Esophagus (tissue), 2 donors: ENCODE measurements around the gene SNRPD1. TPM values are rescaled to one million over a fixed set of nuclear protein-coding genes. Genes with fewer than 3 reads are reported as not detected.
"Not testable (repeated sequence)": the region's sequence is repeated elsewhere in the genome, so short reads cannot be mapped to it uniquely, and the experiment has no call there.

Experiments
- H3K27ac ChIP-seq, 2 donors: one replicate each; pipeline ENCODE4 v1.5.1; 2013; ENCODE audit warnings: low read depth in 2 of 2, mild to moderate bottlenecking in 2 of 2, inconsistent platforms in 1 of 2, low read length in 1 of 2, moderate library complexity in 1 of 2
- H3K27me3 ChIP-seq, 2 donors: one replicate each; pipeline ENCODE4 v1.6.1; 2013; ENCODE audit warnings: low read length in 2 of 2, control low read depth in 1 of 2, mild to moderate bottlenecking in 1 of 2; ENCODE audit not compliant: insufficient read depth in 2 of 2, control insufficient read depth in 1 of 2
- H3K36me3 ChIP-seq, 2 donors: one replicate each; pipeline ENCODE4 v1.6.1; 2013; ENCODE audit warnings: low read length in 1 of 2; ENCODE audit not compliant: control insufficient read depth in 2 of 2, insufficient read depth in 2 of 2
- H3K4me1 ChIP-seq, 2 donors: one replicate each; pipeline ENCODE4 v1.6.1; 2013; ENCODE audit warnings: low read length in 1 of 2; ENCODE audit not compliant: control insufficient read depth in 2 of 2, insufficient read depth in 2 of 2
- H3K4me3 ChIP-seq, 2 donors: one replicate each; pipeline ENCODE4 v1.5.1; 2013; ENCODE audit warnings: low read length in 2 of 2, mild to moderate bottlenecking in 2 of 2, low read depth in 1 of 2, moderate library complexity in 1 of 2
- H3K9me3 ChIP-seq, 2 donors: one replicate each; pipeline ENCODE4 v1.6.1; 2013; ENCODE audit warnings: mild to moderate bottlenecking in 2 of 2, low read depth in 1 of 2, low read length in 1 of 2, moderate library complexity in 1 of 2; ENCODE audit not compliant: control insufficient read depth in 2 of 2, insufficient read depth in 1 of 2
- WGBS, 2 donors: extraction: QIAGEN DNeasy Blood & Tissue Kit; methylation state at CpG; one replicate each; pipeline ENCODE4 v1.1.7; 2013; 5-methylcytosine and 5-hydroxymethylcytosine counted together
- polyA plus RNA-seq, 2 donors: library from polyadenylated mRNA; stranded (reverse); fragments of 200-250 nt; gene quantifications; one replicate each; pipeline ENCODE4 v1.2.3, GENCODE V29; 2013
- donor health status: healthy with polysubstance abuse.
- donor health status: Bipolar disorder and iron deficiency.

Gene SNRPD1
- polyA plus RNA-seq, 2 donors = 19.6 to 23.6 TPM

- peak overlapping the region; percentile 83 to 93 for H3K4me3 ChIP-seq
- no peaks in the 10 kb centered on the region for H3K4me1 ChIP-seq
- H3K36me3 ChIP-seq = no peaks in the 10 kb centered on the region
- 0 to 1% methylated on average over 63 to 67 of the region's 67 CpGs for WGBS, 2 donors
- no peaks in the 10 kb centered on the region for H3K27me3 ChIP-seq
- H3K27ac ChIP-seq = peak overlapping the region; percentile 89 to 100
- H3K9me3 ChIP-seq = no peaks in the 10 kb centered on the region
Observed at GRCh38 chr18:21599585-21600525, 12.3 kb upstream of the SNRPD1 start.

DNA sequence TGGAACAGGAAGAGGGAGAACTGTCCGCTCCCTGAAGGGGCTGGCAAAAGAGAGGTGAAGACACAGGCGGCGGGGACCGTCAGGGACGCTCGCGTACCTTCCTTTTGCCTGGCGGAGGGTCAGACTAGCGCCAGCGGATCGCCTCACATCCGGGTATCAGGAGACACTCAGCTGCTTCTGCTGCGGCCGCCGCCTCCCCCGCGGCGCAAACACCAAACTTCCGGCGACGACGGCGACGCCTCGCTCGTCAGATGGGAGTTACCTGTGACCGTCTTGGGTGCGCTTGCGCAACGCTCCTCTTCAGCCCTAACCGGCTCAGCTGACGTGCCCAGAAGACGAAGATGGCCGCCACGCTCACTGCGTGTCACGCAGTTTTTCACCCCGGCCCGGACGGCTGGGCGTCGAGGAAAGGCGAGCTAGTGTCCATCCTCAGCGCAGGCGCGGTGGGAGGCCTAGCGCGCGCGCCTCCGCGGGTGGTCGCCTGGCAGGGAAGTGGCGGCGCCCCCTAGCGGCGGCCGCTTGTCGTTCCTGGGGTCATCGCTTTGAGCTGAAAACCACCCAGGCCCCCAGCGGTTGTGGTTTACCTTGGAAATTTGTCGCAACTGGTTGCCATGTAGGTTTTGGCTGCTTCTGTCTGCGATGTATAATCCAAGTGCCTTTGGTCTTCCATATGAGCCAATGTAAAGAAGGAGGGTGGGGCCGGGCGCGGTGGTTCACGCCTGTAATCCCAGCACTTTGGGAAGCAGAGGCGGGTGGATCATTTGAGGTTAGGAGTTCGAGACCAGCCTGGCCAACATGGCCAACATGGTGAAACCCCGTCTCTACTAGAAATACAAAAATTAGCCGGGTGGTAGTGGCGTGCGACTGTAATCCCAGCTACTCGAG is 11.3 kb upstream of the SNRPD1 start, which contains the start of gene ESCO1:
TSS of gene ESCO1 (minus strand) at position 179 of the 885 bp plus-strand sequence. CDS start 25,861 bp downstream, outside the sequence.
- WGBS, 2 donors = 7% methylated on average over 74 of the region's 74 CpGs
- no peaks in the 10 kb centered on the region for H3K27me3 ChIP-seq
- peak within 1 kb of the TSS; percentile 83 to 93 for H3K4me3 ChIP-seq
- H3K36me3 ChIP-seq = no peaks in the 10 kb centered on the region
- no peaks in the 10 kb centered on the region for H3K4me1 ChIP-seq
- H3K9me3 ChIP-seq = no peaks in the 10 kb centered on the region
- peak within 1 kb of the TSS; percentile 89 to 100 for H3K27ac ChIP-seq

DNA sequence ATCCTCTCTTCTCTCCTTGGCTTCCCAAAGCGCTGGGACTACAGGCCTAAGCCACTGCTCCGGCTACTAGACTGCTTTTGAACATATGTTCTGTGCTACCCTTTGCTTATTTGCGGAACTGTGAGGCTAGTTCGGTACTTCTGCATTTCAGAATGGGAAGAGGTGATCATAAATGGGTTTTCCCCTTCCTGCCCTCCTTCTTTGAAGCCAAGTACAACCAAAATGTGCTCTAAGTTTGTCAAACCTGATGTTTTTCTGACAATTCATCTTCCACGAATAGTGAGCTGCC is 9.9 kb upstream of the SNRPD1 start:
- Histone ChIP-seq H3K9me3 (no peaks in the 10 kb centered on the region), H3K36me3 (no peaks in the 10 kb centered on the region), H3K4me1 (no peaks in the 10 kb centered on the region), H3K27ac (no peak overlapping the region), H3K27me3 (no peaks in the 10 kb centered on the region), H3K4me3 (no peak overlapping the region)
- WGBS, 2 donors = 85 to 86% methylated on average over 5 of the region's 5 CpGs

DNA sequence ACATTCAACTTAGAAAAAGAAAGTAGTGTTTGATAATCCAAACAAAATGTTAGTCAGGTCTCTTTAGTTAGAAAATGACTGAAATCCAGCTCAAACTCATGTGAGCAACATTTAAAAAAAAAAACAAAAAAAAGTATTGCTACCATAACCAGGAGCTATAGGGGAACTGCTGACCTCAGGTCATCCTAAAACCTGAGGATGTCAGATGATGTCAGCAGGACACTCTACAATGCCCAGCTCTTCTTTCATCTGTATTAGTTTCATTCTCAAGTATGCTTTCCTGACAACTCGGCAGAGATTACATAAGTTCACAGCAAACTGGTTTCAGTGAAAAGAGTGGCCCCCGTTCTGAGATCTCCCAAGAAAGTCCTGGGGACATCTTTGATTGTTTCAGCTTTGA is 7.4 kb upstream of the SNRPD1 start:
- no peaks in the 10 kb centered on the region for H3K4me1 ChIP-seq
- H3K9me3 ChIP-seq = no peaks in the 10 kb centered on the region
- no peaks in the 10 kb centered on the region for H3K27me3 ChIP-seq
- 37 to 43% methylated on average over 2 of the region's 2 CpGs for WGBS, 2 donors
- H3K36me3 ChIP-seq = no peaks in the 10 kb centered on the region
- H3K4me3 ChIP-seq = no peak overlapping the region
- H3K27ac ChIP-seq = no peak overlapping the region

GRCh38 chr18:21605213-21605612 is 6.9 kb upstream of the SNRPD1 start:
- no peaks in the 10 kb centered on the region for H3K4me1 ChIP-seq
- H3K4me3 ChIP-seq = no peak overlapping the region
- H3K27ac ChIP-seq = no peak overlapping the region
- no peaks in the 10 kb centered on the region for H3K36me3 ChIP-seq
- no peaks in the 10 kb centered on the region for H3K27me3 ChIP-seq
- no peaks in the 10 kb centered on the region for H3K9me3 ChIP-seq

DNA sequence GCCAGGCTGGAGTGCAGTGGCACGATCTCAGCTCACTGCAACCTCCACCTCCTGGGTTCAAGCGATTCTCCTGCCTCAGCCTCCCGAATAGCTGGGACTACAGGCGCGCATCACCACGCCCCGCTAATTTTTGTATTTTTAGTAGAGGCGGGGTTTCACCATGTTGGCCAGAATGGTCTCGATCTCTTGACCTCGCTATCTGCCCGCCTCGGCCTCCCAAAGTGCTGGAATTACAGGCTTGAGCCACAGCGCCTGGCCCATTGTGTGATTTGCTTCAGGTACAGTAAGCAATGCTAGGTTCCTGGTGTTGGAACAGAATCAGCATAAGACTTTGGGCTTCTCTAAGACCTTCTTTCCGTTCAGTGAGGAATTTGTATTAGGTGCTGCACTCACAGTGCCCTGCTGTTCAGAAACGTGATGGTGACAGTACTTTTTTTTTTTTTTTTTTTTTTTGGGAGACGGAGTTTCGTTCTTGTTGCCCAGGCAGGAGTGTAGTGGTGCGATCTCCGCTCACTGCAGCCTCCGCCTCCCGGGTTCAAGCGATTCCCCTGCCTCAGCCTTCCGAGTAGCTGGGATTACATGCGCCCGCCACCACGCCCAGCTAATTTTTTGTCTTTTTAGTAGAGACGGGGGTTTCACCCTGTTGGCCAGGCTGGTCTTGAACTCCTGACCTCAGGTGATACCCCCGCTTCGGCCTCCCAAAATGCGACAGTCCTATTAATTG is 551 bp upstream of the SNRPD1 start:
- not testable (repeated sequence) for H3K4me1 ChIP-seq, H3K9me3 ChIP-seq, H3K36me3 ChIP-seq, H3K27me3 ChIP-seq
- H3K27ac ChIP-seq = peak overlapping the region; percentile 45 to 77
- H3K4me3 ChIP-seq = peak overlapping the region; percentile 88 to 92
- 61 to 62% methylated on average over 28 to 29 of the region's 30 CpGs for WGBS, 2 donors

DNA sequence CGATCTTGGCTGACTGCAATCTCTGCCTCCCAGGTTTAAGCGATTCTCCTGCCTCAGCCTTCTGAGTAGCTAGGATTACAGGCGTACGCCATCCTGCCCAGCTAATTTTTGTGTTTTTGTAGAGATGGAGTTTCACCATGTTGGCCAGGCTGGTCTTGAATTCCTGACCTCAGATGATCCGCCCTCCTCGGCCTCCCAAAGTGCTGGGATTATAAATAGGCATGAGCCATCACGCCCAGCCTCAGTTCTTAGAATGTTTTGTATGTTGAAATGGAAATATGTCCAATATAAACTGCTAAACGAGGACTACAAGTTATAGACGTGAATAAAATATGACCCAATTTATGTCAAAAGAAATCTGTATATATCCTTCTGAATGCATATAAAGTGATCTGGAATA is 9.5 kb downstream of the SNRPD1 start:
- not testable (repeated sequence) for H3K27me3 ChIP-seq, H3K27ac ChIP-seq, H3K36me3 ChIP-seq, H3K9me3 ChIP-seq, H3K4me1 ChIP-seq, H3K4me3 ChIP-seq
- 84 to 86% methylated on average over 9 of the region's 9 CpGs for WGBS, 2 donors

GRCh38 chr18:21629089-21629832 is 17.1 kb downstream of the SNRPD1 start:
- 83% methylated on average over 9 of the region's 9 CpGs for WGBS, 2 donors
- Histone ChIP-seq H3K36me3 (peaks cover 0 to 7% of the 10 kb centered on the region in 2 donors), H3K4me3 (no peak overlapping the region), H3K9me3 (no peaks in the 10 kb centered on the region), H3K27ac (no peak overlapping the region), H3K27me3 (no peaks in the 10 kb centered on the region), H3K4me1 (no peaks in the 10 kb centered on the region)

GRCh38 chr18:21632393-21632792 is 20.3 kb downstream of the SNRPD1 start:
- Histone ChIP-seq H3K27ac (no peak overlapping the region), H3K9me3 (no peaks in the 10 kb centered on the region), H3K4me1 (no peaks in the 10 kb centered on the region), H3K27me3 (no peaks in the 10 kb centered on the region), H3K36me3 (peaks cover 5 to 8% of the 10 kb centered on the region in 2 donors), H3K4me3 (no peak overlapping the region)
- WGBS, 2 donors = 98 to 100% methylated on average over 1 of the region's 1 CpG
